GM12892 (cell line): ENCODE results near the gene RHPN2.

Experiments used
- POLR2A ChIP-seq: IDR thresholded peaks from 2 replicates; pipeline ENCODE4 v1.6.1; 2011; ENCODE audit warnings: low read depth, low read length, control low read depth
- POLR2AphosphoS5 ChIP-seq: IDR thresholded peaks from 2 replicates; pipeline ENCODE4 v1.6.1; 2011; ENCODE audit warnings: low read depth, low read length, control low read depth
- TAF1 ChIP-seq: IDR thresholded peaks from 2 replicates; pipeline ENCODE4 v1.6.1; 2011; ENCODE audit warnings: low read depth, mild to moderate bottlenecking, control low read depth, low read length, borderline replicate concordance

- TF ChIP-seq POLR2AphosphoS5 = no peak
- TF ChIP-seq POLR2A = no peak
- no peak for TF ChIP-seq TAF1
These were observed 59.2 kb downstream of the RHPN2 start for GRCh38 chr19:33005440-33005839.
